Measurements from ENCODE around the gene TIMM9. TPM values are rescaled to one million over a fixed set of nuclear protein-coding genes. Genes with fewer than 3 reads are reported as not detected.

Gene TIMM9
- total RNA-seq, result 10 to 100 TPM; 31.9 to 39.8 TPM

DNA sequence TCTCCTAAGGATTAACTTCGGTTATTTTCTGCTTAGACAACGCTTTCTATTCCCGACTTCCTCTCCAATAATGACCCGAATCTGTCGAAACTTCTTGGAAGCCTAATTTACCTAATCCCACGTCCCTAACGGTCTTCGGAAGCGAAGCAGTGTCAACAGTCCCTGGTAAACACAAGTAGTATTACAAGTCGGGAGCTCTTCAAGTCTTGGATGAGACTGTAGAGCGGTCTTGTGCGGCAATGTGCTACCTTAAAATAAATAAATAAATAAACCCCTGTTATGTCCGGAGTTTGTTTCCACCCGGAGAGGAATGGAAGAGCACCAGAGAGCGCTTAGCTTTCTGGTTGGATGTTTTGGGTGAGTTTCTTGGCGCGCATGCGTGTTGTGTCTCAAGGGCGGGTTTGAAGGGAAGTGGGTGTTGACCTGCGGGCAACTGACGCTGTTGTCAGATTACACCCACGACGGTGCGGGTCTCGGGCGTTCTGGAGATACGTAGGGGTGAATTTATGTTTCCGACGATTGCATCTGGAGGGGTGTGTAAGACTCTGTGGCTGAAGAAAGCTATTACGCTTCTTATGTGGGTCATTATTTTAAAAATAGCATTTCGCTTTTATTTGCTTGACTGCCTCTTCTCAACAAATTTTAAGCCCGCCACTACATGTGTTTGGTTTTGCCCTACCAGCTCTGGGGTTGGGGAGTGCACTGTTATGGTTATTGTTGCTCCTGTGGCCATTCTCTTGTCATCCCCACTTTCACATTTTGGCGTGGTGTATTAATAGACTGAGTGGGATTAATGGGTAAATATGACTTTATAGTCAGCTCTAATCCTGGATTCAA is at the start of gene TIMM9, which contains the start of gene KIAA0586:
TSS of gene TIMM9 (minus strand) at position 251 of the 837 bp plus-strand sequence. CDS start 15,586 bp downstream, outside the sequence.
TSS of gene KIAA0586 (plus strand) at position 439 of the 837 bp plus-strand sequence. CDS start 546 bp downstream, outside the sequence.
- Mint-ChIP-seq H3K9me3 (no peaks in the 10 kb centered on the region), H3K4me1 (peaks cover 26% of the 10 kb centered on the region)

GRCh38 chr14:58476320-58476719 is 49.0 kb upstream of the TIMM9 start:
- Mint-ChIP-seq H3K27ac (no peak overlapping the region), H3K4me1 (no peaks in the 10 kb centered on the region), H3K9me3 (no peaks in the 10 kb centered on the region), H3K27me3 (no peaks in the 10 kb centered on the region), H3K4me3 (no peak overlapping the region), H3K36me3 (ENCODE audit: low read depth) (peaks cover 91% of the 10 kb centered on the region)
- ATAC-seq (replicated peaks), result no peak

More for the DNA sequence above, at the start of gene TIMM9, which contains the start of gene KIAA0586:
- Mint-ChIP-seq H3K4me3 (peak within 1 kb of the TSS; percentile 86), H3K36me3 (ENCODE audit: low read depth) (peaks cover 65% of the 10 kb centered on the region), H3K27me3 (no peaks in the 10 kb centered on the region), H3K27ac (peak within 1 kb of the TSS; percentile 93)
- peak; percentile 77 for ATAC-seq (replicated peaks)

DNA sequence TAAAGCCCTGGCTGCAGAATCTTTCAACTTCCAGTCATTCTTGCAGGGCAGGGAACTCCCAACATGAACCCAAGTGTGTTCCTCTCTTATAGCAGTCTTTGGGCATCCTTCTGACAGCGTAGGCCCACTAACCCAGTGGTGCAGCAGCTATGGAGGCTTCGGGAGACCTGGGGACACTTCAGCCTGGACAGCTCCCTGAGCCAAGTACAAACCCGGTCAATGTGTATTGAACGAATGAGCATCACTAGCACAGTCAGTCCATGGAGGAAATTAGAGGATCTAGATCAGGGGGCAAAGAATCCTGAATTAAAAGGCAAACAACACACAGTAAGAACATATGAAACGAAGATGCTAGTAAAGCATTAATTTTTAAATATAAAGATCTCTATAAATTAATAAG is 42.0 kb upstream of the TIMM9 start:
- H3K36me3 Mint-ChIP-seq (ENCODE audit: low read depth), result peaks cover 86% of the 10 kb centered on the region
- no peaks in the 10 kb centered on the region for H3K9me3 Mint-ChIP-seq
- ATAC-seq (replicated peaks), result no peak
- H3K27ac Mint-ChIP-seq, result no peak overlapping the region
- no peaks in the 10 kb centered on the region for H3K4me1 Mint-ChIP-seq
- no peaks in the 10 kb centered on the region for H3K27me3 Mint-ChIP-seq
- H3K4me3 Mint-ChIP-seq, result no peak overlapping the region

- no peaks in the 10 kb centered on the region for H3K9me3 Mint-ChIP-seq
- no peak for ATAC-seq (replicated peaks)
Observed at GRCh38 chr14:58467575-58467974, 40.2 kb upstream of the TIMM9 start.

GRCh38 chr14:58466459-58466858 is 39.1 kb upstream of the TIMM9 start:
- Mint-ChIP-seq H3K4me3 (no peak overlapping the region), H3K9me3 (no peaks in the 10 kb centered on the region), H3K36me3 (ENCODE audit: low read depth) (peaks cover 88% of the 10 kb centered on the region), H3K27ac (no peak overlapping the region), H3K4me1 (no peaks in the 10 kb centered on the region), H3K27me3 (no peaks in the 10 kb centered on the region)
- ATAC-seq (replicated peaks), result no peak

More at GRCh38 chr14:58467575-58467974, 40.2 kb upstream of the TIMM9 start:
- H3K27ac Mint-ChIP-seq, result no peak overlapping the region
- no peak overlapping the region for H3K4me3 Mint-ChIP-seq
- H3K36me3 Mint-ChIP-seq (ENCODE audit: low read depth), result peaks cover 87% of the 10 kb centered on the region
- no peaks in the 10 kb centered on the region for H3K27me3 Mint-ChIP-seq
- H3K4me1 Mint-ChIP-seq, result no peaks in the 10 kb centered on the region

- Mint-ChIP-seq H3K27ac (no peak overlapping the region), H3K4me3 (no peak overlapping the region), H3K9me3 (no peaks in the 10 kb centered on the region), H3K4me1 (no peaks in the 10 kb centered on the region), H3K27me3 (no peaks in the 10 kb centered on the region), H3K36me3 (ENCODE audit: low read depth) (peaks cover 88% of the 10 kb centered on the region)
- ATAC-seq (replicated peaks), result no peak
Observed at GRCh38 chr14:58465421-58465820, 38.1 kb upstream of the TIMM9 start.

GRCh38 chr14:58464652-58465051 is 37.3 kb upstream of the TIMM9 start:
- no peaks in the 10 kb centered on the region for H3K27me3 Mint-ChIP-seq

GRCh38 chr14:58463147-58463546 is 35.8 kb upstream of the TIMM9 start:
- no peak for ATAC-seq (replicated peaks)
- Mint-ChIP-seq H3K4me1 (no peaks in the 10 kb centered on the region), H3K27ac (no peak overlapping the region), H3K27me3 (no peaks in the 10 kb centered on the region), H3K9me3 (no peaks in the 10 kb centered on the region), H3K4me3 (no peak overlapping the region), H3K36me3 (ENCODE audit: low read depth) (peaks cover 86% of the 10 kb centered on the region)

More at GRCh38 chr14:58464652-58465051, 37.3 kb upstream of the TIMM9 start:
- H3K9me3 Mint-ChIP-seq, result no peaks in the 10 kb centered on the region
- no peak overlapping the region for H3K27ac Mint-ChIP-seq
- H3K4me3 Mint-ChIP-seq, result no peak overlapping the region
- H3K36me3 Mint-ChIP-seq (ENCODE audit: low read depth), result peaks cover 91% of the 10 kb centered on the region
- H3K4me1 Mint-ChIP-seq, result no peaks in the 10 kb centered on the region
- ATAC-seq (replicated peaks), result no peak

DNA sequence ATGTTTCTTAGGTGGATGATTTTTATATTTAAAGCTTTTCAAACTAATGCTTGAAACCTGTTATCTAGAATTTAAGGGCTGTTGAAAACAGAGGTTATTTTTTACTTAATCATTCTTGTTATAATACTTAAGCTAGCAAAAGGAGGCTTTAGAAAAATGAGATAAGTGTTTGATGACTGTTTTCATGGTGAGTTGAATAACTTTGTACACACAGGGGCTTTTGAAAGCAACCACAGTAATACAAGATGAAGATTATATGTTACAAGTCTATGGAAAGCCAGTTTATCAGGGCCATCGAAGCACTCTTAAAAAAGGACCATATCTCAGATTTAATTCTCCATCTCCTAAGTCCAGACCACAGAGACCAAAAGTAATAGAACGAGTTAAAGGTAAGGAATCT is 33.4 kb upstream of the TIMM9 start:
- Mint-ChIP-seq H3K27me3 (no peaks in the 10 kb centered on the region), H3K36me3 (ENCODE audit: low read depth) (peaks cover 87% of the 10 kb centered on the region), H3K9me3 (no peaks in the 10 kb centered on the region), H3K4me3 (no peak overlapping the region), H3K27ac (no peak overlapping the region), H3K4me1 (no peaks in the 10 kb centered on the region)
- no peak for ATAC-seq (replicated peaks)

DNA sequence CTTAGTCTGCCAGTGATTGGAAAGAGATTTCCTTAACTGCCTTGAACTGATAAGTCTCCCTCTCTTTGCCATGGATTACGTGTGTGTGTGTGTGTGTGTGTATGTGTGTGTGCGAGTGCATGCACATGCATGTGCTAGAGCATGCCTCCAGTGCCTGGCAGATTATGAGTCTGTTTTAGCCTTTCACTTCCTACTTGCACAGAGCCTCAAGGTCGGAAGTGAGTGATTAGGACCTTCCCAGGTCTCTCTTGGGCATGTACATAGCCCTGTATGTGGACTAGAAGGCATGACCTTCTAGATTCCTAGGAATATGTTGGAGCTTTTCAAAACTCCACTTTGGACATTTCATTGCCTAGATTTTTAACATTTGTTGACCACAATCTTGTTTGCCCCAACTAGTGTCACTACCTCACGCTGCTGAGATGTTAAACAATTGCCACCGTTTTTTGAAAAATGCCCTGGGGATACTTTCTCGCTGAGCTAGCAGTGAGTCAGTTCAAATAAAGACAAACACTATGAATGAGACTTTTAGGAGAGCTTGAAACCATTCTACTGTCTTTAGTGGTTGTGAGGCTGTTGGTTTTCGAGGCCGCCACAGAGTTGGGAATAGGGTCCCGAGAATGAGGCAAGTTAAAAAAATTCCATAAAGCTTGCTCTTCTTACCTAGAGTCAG is 28.4 kb upstream of the TIMM9 start:
- Mint-ChIP-seq H3K27ac (peak overlapping the region; percentile 31), H3K4me1 (peaks cover 4% of the 10 kb centered on the region), H3K27me3 (no peaks in the 10 kb centered on the region), H3K36me3 (ENCODE audit: low read depth) (peaks cover 94% of the 10 kb centered on the region), H3K4me3 (no peak overlapping the region), H3K9me3 (no peaks in the 10 kb centered on the region)
- no peak for ATAC-seq (replicated peaks)

GRCh38 chr14:58444627-58445026 is 17.3 kb upstream of the TIMM9 start:
- H3K27ac Mint-ChIP-seq, result no peak overlapping the region
- ATAC-seq (replicated peaks), result no peak
- no peaks in the 10 kb centered on the region for H3K27me3 Mint-ChIP-seq

DNA sequence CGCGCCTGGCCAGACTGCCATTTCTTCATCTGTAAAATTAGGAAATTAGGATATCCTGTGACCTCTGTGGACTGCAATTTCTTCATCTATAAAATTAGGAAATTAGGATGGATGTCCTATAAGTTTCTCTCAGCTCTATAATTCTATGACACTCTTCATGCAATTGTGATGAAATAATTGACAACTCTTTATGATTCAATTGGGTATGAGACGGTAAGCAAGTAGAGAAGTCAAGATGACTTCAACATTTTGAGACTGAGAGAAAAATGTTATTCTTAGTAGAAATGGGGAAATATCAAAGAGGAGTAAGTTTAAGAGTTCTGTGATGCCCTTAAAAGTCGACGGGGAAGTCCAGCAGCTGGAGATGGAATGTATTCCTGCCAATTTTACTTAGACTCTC is 12.1 kb upstream of the TIMM9 start:
- Mint-ChIP-seq H3K4me1 (peaks cover 5% of the 10 kb centered on the region), H3K27ac (no peak overlapping the region), H3K9me3 (no peaks in the 10 kb centered on the region), H3K27me3 (no peaks in the 10 kb centered on the region), H3K4me3 (no peak overlapping the region), H3K36me3 (ENCODE audit: low read depth) (peaks cover 90% of the 10 kb centered on the region)
- ATAC-seq (replicated peaks), result no peak

More at GRCh38 chr14:58444627-58445026, 17.3 kb upstream of the TIMM9 start:
- peaks cover 76% of the 10 kb centered on the region for H3K36me3 Mint-ChIP-seq (ENCODE audit: low read depth)
- no peaks in the 10 kb centered on the region for H3K9me3 Mint-ChIP-seq
- no peak overlapping the region for H3K4me3 Mint-ChIP-seq
- no peaks in the 10 kb centered on the region for H3K4me1 Mint-ChIP-seq

GRCh38 chr14:58430156-58430555 is 2.8 kb upstream of the TIMM9 start:
- H3K4me3 Mint-ChIP-seq, result peak overlapping the region; percentile 86
- peak overlapping the region; percentile 93 for H3K27ac Mint-ChIP-seq
- H3K36me3 Mint-ChIP-seq (ENCODE audit: low read depth), result peaks cover 65% of the 10 kb centered on the region
- peaks cover 20% of the 10 kb centered on the region for H3K4me1 Mint-ChIP-seq
- no peaks in the 10 kb centered on the region for H3K9me3 Mint-ChIP-seq
- peak; percentile 83 for ATAC-seq (replicated peaks)
- H3K27me3 Mint-ChIP-seq, result no peaks in the 10 kb centered on the region

DNA sequence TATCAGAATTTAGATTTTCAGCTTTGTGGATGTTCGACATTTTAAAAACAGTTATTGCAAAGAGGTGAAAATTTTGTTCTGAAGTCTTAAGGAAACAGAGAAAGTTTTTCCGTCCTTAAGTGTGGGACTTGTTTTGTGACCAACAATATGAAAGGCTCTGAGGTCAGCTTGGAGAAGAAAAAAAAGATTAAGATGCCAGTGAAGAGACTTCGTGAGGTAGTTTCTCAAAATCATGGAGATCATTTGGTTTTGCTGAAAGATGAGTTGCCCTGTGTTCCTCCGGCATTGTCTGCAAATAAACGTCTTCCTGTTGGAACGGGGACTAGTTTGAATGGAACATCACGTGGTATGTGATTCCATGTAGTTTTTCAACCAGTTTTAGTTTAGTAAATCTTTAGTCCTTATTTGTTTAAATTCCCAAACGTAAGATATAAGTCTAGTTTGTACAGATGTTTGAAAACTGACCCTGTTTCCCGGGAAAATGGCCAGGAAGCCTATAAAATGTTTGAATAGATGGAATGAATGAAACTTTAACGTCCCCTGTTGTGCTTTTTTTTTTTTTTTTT is 870 bp upstream of the TIMM9 start:
- no peak for ATAC-seq (replicated peaks)
- H3K27ac Mint-ChIP-seq, result peak overlapping the region; percentile 93

More for the DNA sequence above, 870 bp upstream of the TIMM9 start:
- peaks cover 65% of the 10 kb centered on the region for H3K36me3 Mint-ChIP-seq (ENCODE audit: low read depth)
- H3K4me3 Mint-ChIP-seq, result peak overlapping the region; percentile 86
- H3K4me1 Mint-ChIP-seq, result peaks cover 26% of the 10 kb centered on the region
- no peaks in the 10 kb centered on the region for H3K9me3 Mint-ChIP-seq
- H3K27me3 Mint-ChIP-seq, result no peaks in the 10 kb centered on the region

All from activated T-helper 17 cell treated with anti-CD3 and anti-CD28 coated beads, Interleukin-2, amount 50 U/mL, for 72 hours (primary cell).